ENCODE data around the gene GRAMD2B.

GRAMD2B gene

GRCh38 chr5:126430631-126431030 is 7.4 kb downstream of the GRAMD2B start:
- H3K4me3 ChIP-seq (ENCODE audit: control insufficient read depth in 1 of 7, extremely low read depth in 1 of 7, insufficient read depth in 4 of 7, low read depth in 2 of 7, low read length in 6 of 7), result no peak overlapping the region
- no peaks in the 10 kb centered on the region for H3K4me1 ChIP-seq (ENCODE audit: control extremely low read depth in 1 of 4, control insufficient read depth in 4 of 4, insufficient read depth in 4 of 4, low read length in 3 of 4)
- no peak for DNase-seq
- H3K27me3 ChIP-seq (replicated peaks in 2 of 5; ENCODE audit: control insufficient read depth in 4 of 5, insufficient read depth in 5 of 5, low read length in 4 of 5), result no peaks in the 10 kb centered on the region
- no peaks in the 10 kb centered on the region for H3K9me3 ChIP-seq (ENCODE audit: control extremely low read depth in 1 of 5, control insufficient read depth in 4 of 5, insufficient read depth in 2 of 5, low read depth in 1 of 5, low read length in 4 of 5)
- peaks cover 0 to 2% (median 0%) of the 10 kb centered on the region in 4 experiments for H3K36me3 ChIP-seq (ENCODE audit: control insufficient read depth in 4 of 4, insufficient read depth in 4 of 4, low read length in 3 of 4)
- ChIA-PET CTCF (no interaction called here), POLR2A (no interaction called here)
- H3K27ac ChIP-seq (ENCODE audit: insufficient read depth in 1 of 2, low read depth in 1 of 2, low read length in 2 of 2, poor library complexity in 1 of 2, severe bottlenecking in 2 of 2), result no peak overlapping the region

GRCh38 chr5:126433701-126434100 is 10.5 kb downstream of the GRAMD2B start:
- ChIA-PET POLR2A (no interaction called here), CTCF (no interaction called here)
- Histone ChIP-seq H3K27ac (ENCODE audit: insufficient read depth in 1 of 2, low read depth in 1 of 2, low read length in 2 of 2, poor library complexity in 1 of 2, severe bottlenecking in 2 of 2) (no peak overlapping the region), H3K4me1 (ENCODE audit: control extremely low read depth in 1 of 4, control insufficient read depth in 4 of 4, insufficient read depth in 4 of 4, low read length in 3 of 4) (no peaks in the 10 kb centered on the region), H3K4me3 (ENCODE audit: control insufficient read depth in 1 of 7, extremely low read depth in 1 of 7, insufficient read depth in 4 of 7, low read depth in 2 of 7, low read length in 6 of 7) (no peak overlapping the region), H3K36me3 (ENCODE audit: control insufficient read depth in 4 of 4, insufficient read depth in 4 of 4, low read length in 3 of 4) (peaks cover 0 to 2% (median 0%) of the 10 kb centered on the region in 4 experiments), H3K9me3 (ENCODE audit: control extremely low read depth in 1 of 5, control insufficient read depth in 4 of 5, insufficient read depth in 2 of 5, low read depth in 1 of 5, low read length in 4 of 5) (no peaks in the 10 kb centered on the region), H3K27me3 (replicated peaks in 2 of 5; ENCODE audit: control insufficient read depth in 4 of 5, insufficient read depth in 5 of 5, low read length in 4 of 5) (no peaks in the 10 kb centered on the region)
- DNase-seq, result no peak

DNA sequence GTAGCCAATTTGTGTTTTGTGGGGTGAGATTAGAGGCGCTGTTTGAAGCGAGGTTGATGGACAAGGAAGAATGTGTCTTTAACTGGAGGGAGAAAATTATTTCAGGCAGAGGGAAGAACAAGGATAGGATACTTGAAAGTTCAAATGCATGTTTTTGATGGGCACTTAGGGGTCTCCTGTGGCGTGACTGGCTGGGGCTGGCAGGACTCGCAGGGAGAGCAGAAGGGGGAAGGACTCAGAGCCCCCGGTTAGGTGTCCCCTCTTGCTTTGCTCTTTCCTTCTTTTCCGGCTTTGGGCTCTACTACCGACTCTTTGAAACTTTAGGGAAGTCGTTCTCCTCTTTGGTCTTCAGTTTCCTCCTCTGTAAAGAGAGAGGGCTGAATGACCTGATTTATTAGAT is 12.1 kb downstream of the GRAMD2B start:
- WGBS (ENCODE audit: insufficient coverage), result 77% methylated on average over 5 of the region's 8 CpGs
- POLR2A ChIA-PET, result no interaction called here
- CTCF ChIA-PET, result no interaction called here
- Histone ChIP-seq H3K4me3 (ENCODE audit: control insufficient read depth in 1 of 7, extremely low read depth in 1 of 7, insufficient read depth in 4 of 7, low read depth in 2 of 7, low read length in 6 of 7) (no peak overlapping the region), H3K9me3 (ENCODE audit: control extremely low read depth in 1 of 5, control insufficient read depth in 4 of 5, insufficient read depth in 2 of 5, low read depth in 1 of 5, low read length in 4 of 5) (peaks cover 0 to 3% (median 0%) of the 10 kb centered on the region in 5 experiments), H3K4me1 (ENCODE audit: control extremely low read depth in 1 of 4, control insufficient read depth in 4 of 4, insufficient read depth in 4 of 4, low read length in 3 of 4) (no peaks in the 10 kb centered on the region), H3K27me3 (replicated peaks in 2 of 5; ENCODE audit: control insufficient read depth in 4 of 5, insufficient read depth in 5 of 5, low read length in 4 of 5) (no peaks in the 10 kb centered on the region), H3K27ac (ENCODE audit: insufficient read depth in 1 of 2, low read depth in 1 of 2, low read length in 2 of 2, poor library complexity in 1 of 2, severe bottlenecking in 2 of 2) (no peak overlapping the region), H3K36me3 (ENCODE audit: control insufficient read depth in 4 of 4, insufficient read depth in 4 of 4, low read length in 3 of 4) (peaks cover 0 to 2% (median 0%) of the 10 kb centered on the region in 4 experiments)
- no peak for DNase-seq

- H3K27ac ChIP-seq (ENCODE audit: insufficient read depth in 1 of 2, low read depth in 1 of 2, low read length in 2 of 2, poor library complexity in 1 of 2, severe bottlenecking in 2 of 2), result no peak overlapping the region
- H3K9me3 ChIP-seq (ENCODE audit: control extremely low read depth in 1 of 5, control insufficient read depth in 4 of 5, insufficient read depth in 2 of 5, low read depth in 1 of 5, low read length in 4 of 5), result peaks cover 0 to 3% (median 0%) of the 10 kb centered on the region in 5 experiments
- H3K27me3 ChIP-seq (replicated peaks in 2 of 5; ENCODE audit: control insufficient read depth in 4 of 5, insufficient read depth in 5 of 5, low read length in 4 of 5), result no peaks in the 10 kb centered on the region
- H3K4me3 ChIP-seq (ENCODE audit: control insufficient read depth in 1 of 7, extremely low read depth in 1 of 7, insufficient read depth in 4 of 7, low read depth in 2 of 7, low read length in 6 of 7), result no peak overlapping the region
- peaks cover 0 to 2% (median 0%) of the 10 kb centered on the region in 4 experiments for H3K36me3 ChIP-seq (ENCODE audit: control insufficient read depth in 4 of 4, insufficient read depth in 4 of 4, low read length in 3 of 4)
- POLR2A ChIA-PET, result no interaction called here
- CTCF ChIA-PET, result no interaction called here
- WGBS (ENCODE audit: insufficient coverage), result 94% methylated on average over 2 of the region's 2 CpGs
- H3K4me1 ChIP-seq (ENCODE audit: control extremely low read depth in 1 of 4, control insufficient read depth in 4 of 4, insufficient read depth in 4 of 4, low read length in 3 of 4), result no peaks in the 10 kb centered on the region
- DNase-seq, result no peak
Observed at GRCh38 chr5:126435714-126436113, 12.5 kb downstream of the GRAMD2B start.

GRCh38 chr5:126437721-126438120 is 14.5 kb downstream of the GRAMD2B start:
- Histone ChIP-seq H3K9me3 (ENCODE audit: control extremely low read depth in 1 of 5, control insufficient read depth in 4 of 5, insufficient read depth in 2 of 5, low read depth in 1 of 5, low read length in 4 of 5) (peaks cover 0 to 3% (median 0%) of the 10 kb centered on the region in 5 experiments), H3K27ac (ENCODE audit: insufficient read depth in 1 of 2, low read depth in 1 of 2, low read length in 2 of 2, poor library complexity in 1 of 2, severe bottlenecking in 2 of 2) (no peak overlapping the region), H3K27me3 (replicated peaks in 2 of 5; ENCODE audit: control insufficient read depth in 4 of 5, insufficient read depth in 5 of 5, low read length in 4 of 5) (no peaks in the 10 kb centered on the region), H3K4me1 (ENCODE audit: control extremely low read depth in 1 of 4, control insufficient read depth in 4 of 4, insufficient read depth in 4 of 4, low read length in 3 of 4) (no peaks in the 10 kb centered on the region), H3K36me3 (ENCODE audit: control insufficient read depth in 4 of 4, insufficient read depth in 4 of 4, low read length in 3 of 4) (peaks cover 0 to 2% (median 0%) of the 10 kb centered on the region in 4 experiments), H3K4me3 (ENCODE audit: control insufficient read depth in 1 of 7, extremely low read depth in 1 of 7, insufficient read depth in 4 of 7, low read depth in 2 of 7, low read length in 6 of 7) (no peak overlapping the region)
- ChIA-PET POLR2A (no interaction called here), CTCF (interaction anchor here (0.7 kb wide), 1 partner anchor 16 kb away, joined by 5 read pairs; no protein-coding TSS in a partner anchor)
- 100% methylated on average over 1 of the region's 1 CpG for WGBS (ENCODE audit: insufficient coverage)
- no peak for DNase-seq

DNA sequence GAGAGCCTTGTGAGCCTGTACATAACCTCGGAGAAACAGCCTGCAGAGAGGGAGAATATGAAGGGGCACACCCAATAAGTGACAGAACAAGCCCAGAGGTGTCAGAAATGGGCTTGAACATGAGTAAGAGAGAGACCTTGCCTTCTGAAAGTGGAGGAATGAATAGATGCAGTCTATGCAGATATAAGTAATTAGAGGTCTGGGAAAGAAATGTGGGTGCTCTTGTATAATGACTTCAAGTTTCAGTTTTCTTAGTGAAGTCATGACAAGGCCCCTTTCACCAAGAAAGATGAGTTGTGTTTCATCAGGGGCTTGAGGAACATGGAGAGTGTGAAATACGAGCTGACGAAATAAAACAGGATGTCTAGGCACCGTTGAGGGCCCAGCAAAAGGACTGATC is 15.1 kb downstream of the GRAMD2B start:
- Histone ChIP-seq H3K4me1 (ENCODE audit: control extremely low read depth in 1 of 4, control insufficient read depth in 4 of 4, insufficient read depth in 4 of 4, low read length in 3 of 4) (peaks cover 0 to 1% (median 0%) of the 10 kb centered on the region in 4 experiments), H3K27me3 (replicated peaks in 2 of 5; ENCODE audit: control insufficient read depth in 4 of 5, insufficient read depth in 5 of 5, low read length in 4 of 5) (no peaks in the 10 kb centered on the region), H3K27ac (ENCODE audit: insufficient read depth in 1 of 2, low read depth in 1 of 2, low read length in 2 of 2, poor library complexity in 1 of 2, severe bottlenecking in 2 of 2) (no peak overlapping the region), H3K4me3 (ENCODE audit: control insufficient read depth in 1 of 7, extremely low read depth in 1 of 7, insufficient read depth in 4 of 7, low read depth in 2 of 7, low read length in 6 of 7) (no peak overlapping the region), H3K9me3 (ENCODE audit: control extremely low read depth in 1 of 5, control insufficient read depth in 4 of 5, insufficient read depth in 2 of 5, low read depth in 1 of 5, low read length in 4 of 5) (peaks cover 0 to 3% (median 0%) of the 10 kb centered on the region in 5 experiments), H3K36me3 (ENCODE audit: control insufficient read depth in 4 of 4, insufficient read depth in 4 of 4, low read length in 3 of 4) (peaks cover 0 to 2% (median 0%) of the 10 kb centered on the region in 4 experiments)
- no peak for DNase-seq
- ChIA-PET CTCF (interaction anchor here (0.7 kb wide), 1 partner anchor 17 kb away, joined by 5 read pairs; no protein-coding TSS in a partner anchor), POLR2A (interaction anchor here (0.5 kb wide), 1 partner anchor 18 kb away, joined by 4 read pairs; no protein-coding TSS in a partner anchor)
- WGBS (ENCODE audit: insufficient coverage), result 96% methylated on average over 4 of the region's 4 CpGs

DNA sequence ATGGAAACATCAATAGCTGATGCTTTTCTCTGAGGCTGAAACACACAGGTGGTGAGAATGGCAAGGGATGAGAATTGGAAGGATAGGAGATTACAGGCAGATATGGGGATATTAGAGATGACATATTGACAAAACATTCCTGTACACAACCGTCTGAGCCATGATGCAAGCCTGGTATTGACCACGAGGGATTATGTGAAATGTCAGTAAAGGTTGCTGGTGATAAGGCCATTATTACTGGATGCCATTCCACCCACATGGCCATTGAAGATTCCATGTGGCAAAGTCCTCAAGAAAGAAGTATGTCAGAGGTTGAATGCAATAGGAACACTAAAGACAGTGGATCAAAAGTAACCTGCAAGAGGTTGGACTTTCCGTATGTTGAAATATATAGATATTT is 15.7 kb downstream of the GRAMD2B start:
- peaks cover 0 to 2% (median 0%) of the 10 kb centered on the region in 4 experiments for H3K36me3 ChIP-seq (ENCODE audit: control insufficient read depth in 4 of 4, insufficient read depth in 4 of 4, low read length in 3 of 4)
- H3K27me3 ChIP-seq (replicated peaks in 2 of 5; ENCODE audit: control insufficient read depth in 4 of 5, insufficient read depth in 5 of 5, low read length in 4 of 5), result no peaks in the 10 kb centered on the region
- CTCF ChIA-PET, result no interaction called here
- H3K4me1 ChIP-seq (ENCODE audit: control extremely low read depth in 1 of 4, control insufficient read depth in 4 of 4, insufficient read depth in 4 of 4, low read length in 3 of 4), result peaks cover 0 to 4% (median 0%) of the 10 kb centered on the region in 4 experiments
- no peak overlapping the region for H3K27ac ChIP-seq (ENCODE audit: insufficient read depth in 1 of 2, low read depth in 1 of 2, low read length in 2 of 2, poor library complexity in 1 of 2, severe bottlenecking in 2 of 2)
- no peak overlapping the region for H3K4me3 ChIP-seq (ENCODE audit: control insufficient read depth in 1 of 7, extremely low read depth in 1 of 7, insufficient read depth in 4 of 7, low read depth in 2 of 7, low read length in 6 of 7)
- DNase-seq, result no peak
- peaks cover 0 to 3% (median 0%) of the 10 kb centered on the region in 5 experiments for H3K9me3 ChIP-seq (ENCODE audit: control extremely low read depth in 1 of 5, control insufficient read depth in 4 of 5, insufficient read depth in 2 of 5, low read depth in 1 of 5, low read length in 4 of 5)
- 100% methylated on average over 1 of the region's 3 CpGs for WGBS (ENCODE audit: insufficient coverage)
- POLR2A ChIA-PET, result no interaction called here

All from common myeloid progenitor, CD34-positive (primary cell).